Measurements from ENCODE around the gene AGBL1. TPM values are rescaled to one million over a fixed set of nuclear protein-coding genes. Genes with fewer than 3 reads are reported as not detected.

Gene AGBL1
- total RNA-seq, 1 experiment from 2014 or later: not detected

GRCh38 chr15:86616771-86617170 lies 537.1 kb downstream of the AGBL1 start:
- Mint-ChIP-seq H3K27me3 (ENCODE audit: insufficient read depth, unreplicated experiment) (no peaks in the 10 kb centered on the region), H3K4me3 (ENCODE audit: unreplicated experiment) (no peak overlapping the region), H3K27ac (ENCODE audit: unreplicated experiment) (no peak overlapping the region), H3K4me1 (ENCODE audit: low read depth, unreplicated experiment) (peaks cover 22% of the 10 kb centered on the region), H3K9me3 (ENCODE audit: unreplicated experiment) (peaks cover 13% of the 10 kb centered on the region), H3K36me3 (ENCODE audit: insufficient read depth, unreplicated experiment) (no peaks in the 10 kb centered on the region)
- H3K27me3 ChIP-seq (replicated peaks; ENCODE audit: control insufficient read depth, insufficient read depth, low read length): no peaks in the 10 kb centered on the region
- no peak for DNase-seq
- intact Hi-C loops (cut with micrococcal nuclease; ENCODE audit: unreplicated experiment): no loop called here
- no TSS peak for BruUV-seq (replicated peaks)
- POLR2A ChIA-PET: no interaction called here
- no peaks in the 10 kb centered on the region for H3K9me3 ChIP-seq
- H3K4me1 ChIP-seq: peaks cover 20% of the 10 kb centered on the region
- no peaks in the 10 kb centered on the region for H3K36me3 ChIP-seq (ENCODE audit: control insufficient read depth, insufficient read depth, low read length)
- no peak overlapping the region for H3K4me3 ChIP-seq (ENCODE audit: low read depth, low read length)
- CTCF ChIA-PET: no interaction called here
- TF ChIP-seq, protein P1, sequence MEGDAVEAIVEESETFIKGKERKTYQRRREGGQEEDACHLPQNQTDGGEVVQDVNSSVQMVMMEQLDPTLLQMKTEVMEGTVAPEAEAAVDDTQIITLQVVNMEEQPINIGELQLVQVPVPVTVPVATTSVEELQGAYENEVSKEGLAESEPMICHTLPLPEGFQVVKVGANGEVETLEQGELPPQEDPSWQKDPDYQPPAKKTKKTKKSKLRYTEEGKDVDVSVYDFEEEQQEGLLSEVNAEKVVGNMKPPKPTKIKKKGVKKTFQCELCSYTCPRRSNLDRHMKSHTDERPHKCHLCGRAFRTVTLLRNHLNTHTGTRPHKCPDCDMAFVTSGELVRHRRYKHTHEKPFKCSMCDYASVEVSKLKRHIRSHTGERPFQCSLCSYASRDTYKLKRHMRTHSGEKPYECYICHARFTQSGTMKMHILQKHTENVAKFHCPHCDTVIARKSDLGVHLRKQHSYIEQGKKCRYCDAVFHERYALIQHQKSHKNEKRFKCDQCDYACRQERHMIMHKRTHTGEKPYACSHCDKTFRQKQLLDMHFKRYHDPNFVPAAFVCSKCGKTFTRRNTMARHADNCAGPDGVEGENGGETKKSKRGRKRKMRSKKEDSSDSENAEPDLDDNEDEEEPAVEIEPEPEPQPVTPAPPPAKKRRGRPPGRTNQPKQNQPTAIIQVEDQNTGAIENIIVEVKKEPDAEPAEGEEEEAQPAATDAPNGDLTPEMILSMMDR (IDR thresholded peaks at IDR 0.05; ENCODE audit: insufficient read depth in 1 of 2, low read depth in 1 of 2, low read length in 1 of 2, severe bottlenecking in 1 of 2, unreplicated experiment in 1 of 2): no peak

- H3K36me3 ChIP-seq (ENCODE audit: control insufficient read depth, insufficient read depth, low read length): no peaks in the 10 kb centered on the region
- TF ChIP-seq, protein P1 (IDR thresholded peaks at IDR 0.05; ENCODE audit: insufficient read depth in 1 of 2, low read depth in 1 of 2, low read length in 1 of 2, severe bottlenecking in 1 of 2, unreplicated experiment in 1 of 2): no peak
- no peak for DNase-seq
- ChIA-PET CTCF (interaction anchor here (0.6 to 1.4 kb wide), 2 partner anchors 123 to 152 kb away, joined by 3 to 4 read pairs; no protein-coding TSS in a partner anchor), POLR2A (interaction anchor here (0.6 kb wide), 1 partner anchor 1885 kb away, joined by 13 read pairs; no protein-coding TSS in a partner anchor)
- no TSS peak for BruUV-seq (replicated peaks)
- H3K4me3 ChIP-seq (ENCODE audit: low read depth, low read length): no peak overlapping the region; the same call in 1 of the 2 replicates
- H3K9me3 ChIP-seq: no peaks in the 10 kb centered on the region
- intact Hi-C loops (cut with micrococcal nuclease; ENCODE audit: unreplicated experiment): loop anchor here (5.0 to 10.0 kb wide), 5 partner anchors 155 to 1625 kb away; no protein-coding TSS in a partner anchor
- Mint-ChIP-seq H3K9me3 (ENCODE audit: unreplicated experiment) (peaks cover 5% of the 10 kb centered on the region), H3K4me3 (ENCODE audit: unreplicated experiment) (peak overlapping the region; percentile 72), H3K27me3 (ENCODE audit: insufficient read depth, unreplicated experiment) (no peaks in the 10 kb centered on the region), H3K27ac (ENCODE audit: unreplicated experiment) (peak overlapping the region; percentile 28), H3K4me1 (ENCODE audit: low read depth, unreplicated experiment) (peaks cover 22% of the 10 kb centered on the region), H3K36me3 (ENCODE audit: insufficient read depth, unreplicated experiment) (no peaks in the 10 kb centered on the region)
- H3K27me3 ChIP-seq (replicated peaks; ENCODE audit: control insufficient read depth, insufficient read depth, low read length): no peaks in the 10 kb centered on the region
- H3K4me1 ChIP-seq: peaks cover 20% of the 10 kb centered on the region
Measured at GRCh38 chr15:86620157-86620556, 540.5 kb downstream of the AGBL1 start.

GRCh38 chr15:86620641-86621349 lies 541.1 kb downstream of the AGBL1 start:
- H3K4me1 Mint-ChIP-seq (ENCODE audit: low read depth, unreplicated experiment): peaks cover 22% of the 10 kb centered on the region
- Histone ChIP-seq H3K9me3 (no peaks in the 10 kb centered on the region), H3K4me3 (ENCODE audit: low read depth, low read length) (no peak overlapping the region), H3K27me3 (replicated peaks; ENCODE audit: control insufficient read depth, insufficient read depth, low read length) (no peaks in the 10 kb centered on the region), H3K4me1 (peaks cover 20% of the 10 kb centered on the region), H3K36me3 (ENCODE audit: control insufficient read depth, insufficient read depth, low read length) (no peaks in the 10 kb centered on the region)
- peak; percentile 34 to 51 for DNase-seq
- no peaks in the 10 kb centered on the region for H3K27me3 Mint-ChIP-seq (ENCODE audit: insufficient read depth, unreplicated experiment)
- TF ChIP-seq, protein P1 (IDR thresholded peaks at IDR 0.05; ENCODE audit: insufficient read depth in 1 of 2, low read depth in 1 of 2, low read length in 1 of 2, severe bottlenecking in 1 of 2, unreplicated experiment in 1 of 2): no peak
- intact Hi-C loops (cut with micrococcal nuclease; ENCODE audit: unreplicated experiment): loop anchor here (5.0 to 10.0 kb wide), 5 partner anchors 154 to 1624 kb away; no protein-coding TSS in a partner anchor
- CTCF ChIA-PET: interaction anchor here (0.6 to 1.4 kb wide), 2 partner anchors 122 to 151 kb away, joined by 3 to 4 read pairs; no protein-coding TSS in a partner anchor
- POLR2A ChIA-PET: no interaction called here
- peak overlapping the region; percentile 72 for H3K4me3 Mint-ChIP-seq (ENCODE audit: unreplicated experiment)
- no peaks in the 10 kb centered on the region for H3K9me3 Mint-ChIP-seq (ENCODE audit: unreplicated experiment)
- H3K36me3 Mint-ChIP-seq (ENCODE audit: insufficient read depth, unreplicated experiment): no peaks in the 10 kb centered on the region
- peak overlapping the region; percentile 28 for H3K27ac Mint-ChIP-seq (ENCODE audit: unreplicated experiment)
- BruUV-seq (replicated peaks): no TSS peak
